Mucosa of gallbladder (tissue), 1 donor: ENCODE measurements around the gene SAMD8. TPM values are rescaled to one million over a fixed set of nuclear protein-coding genes. Genes with fewer than 3 reads are reported as not detected.
A peak's percentile ranks its signal among the peaks of the same experiment; 100 is the strongest.
"Not testable (repeated sequence)": the region's sequence is repeated elsewhere in the genome, so short reads cannot be mapped to it uniquely, and the experiment has no call there.

Experiments used
- DNase-seq: peaks from one replicate; pipeline ENCODE4 v3.0.0-alpha.2; 2020; ENCODE audit warnings: low spot score
- total RNA-seq: library from RNA; stranded (reverse); gene quantifications from one replicate; pipeline ENCODE4 v1.2.1, GENCODE V29; 2021
- donor health status: DM: no; HTN: no; CAD: no.

Gene SAMD8
- total RNA-seq, 1 donor from 2014 or later: 20.2 TPM

DNA sequence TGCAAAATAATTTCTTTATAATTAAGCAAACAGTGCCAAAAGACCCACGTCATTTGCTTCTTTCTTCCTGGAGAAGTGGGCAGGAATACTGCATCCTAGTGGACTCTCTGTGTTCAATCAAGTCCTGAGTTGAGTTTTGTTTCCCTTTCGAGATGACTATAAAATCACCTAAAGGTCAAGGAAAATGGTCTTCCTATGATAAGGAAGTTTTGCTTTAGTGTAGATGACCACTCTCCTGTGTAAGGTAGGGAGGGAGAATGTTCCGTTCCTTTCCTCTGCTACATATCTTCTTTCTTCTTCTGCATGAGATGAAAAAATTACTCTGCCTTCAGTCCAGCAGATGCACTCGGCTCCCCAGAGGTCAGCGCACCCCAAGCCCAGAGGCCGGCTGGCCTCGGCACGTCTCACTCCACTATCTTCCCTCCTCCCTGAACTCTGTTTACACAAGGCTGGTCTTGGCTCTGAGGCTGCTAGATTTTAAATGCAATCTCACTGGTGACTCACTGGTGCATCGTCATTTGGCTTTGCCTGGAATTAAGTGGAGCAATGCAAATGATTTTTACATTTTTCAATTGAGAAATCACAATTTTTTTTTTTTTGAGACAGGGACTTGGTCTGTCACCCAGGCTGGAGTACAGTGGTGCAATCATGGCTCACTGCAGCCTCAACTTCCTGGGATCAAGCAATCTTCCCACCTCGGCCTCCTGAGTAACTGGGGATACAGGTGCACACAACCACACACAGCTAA is 80.5 kb downstream of the SAMD8 start:
- peak; percentile 64 for DNase-seq

GRCh38 chr10:75194625-75195024 is 83.2 kb downstream of the SAMD8 start:
- DNase-seq: not testable (repeated sequence)

- DNase-seq: no peak
These were observed 83.7 kb downstream of the SAMD8 start for GRCh38 chr10:75195035-75195763.

- no peak for DNase-seq
These were observed 85.6 kb downstream of the SAMD8 start for GRCh38 chr10:75197066-75197465.

DNA sequence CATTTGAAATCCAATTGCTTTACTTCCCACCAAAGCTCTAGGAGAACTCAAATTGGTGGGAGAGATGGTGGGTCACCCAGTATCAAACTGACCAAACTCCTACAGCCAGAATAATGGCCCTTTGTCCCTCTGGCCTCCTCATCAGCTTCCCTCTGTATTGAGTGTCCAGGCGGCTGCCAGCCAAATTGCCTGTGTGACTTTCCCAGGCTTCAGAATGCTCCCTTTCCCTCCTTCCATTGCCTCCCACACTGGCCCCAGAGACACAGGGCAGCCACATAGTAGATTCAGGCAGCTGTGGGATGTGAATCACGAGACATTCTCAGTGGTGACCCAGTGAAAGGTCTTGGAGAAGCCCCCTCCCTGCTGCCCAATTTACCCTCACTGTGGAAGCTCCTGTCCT is 86.5 kb downstream of the SAMD8 start:
- DNase-seq: no peak

DNA sequence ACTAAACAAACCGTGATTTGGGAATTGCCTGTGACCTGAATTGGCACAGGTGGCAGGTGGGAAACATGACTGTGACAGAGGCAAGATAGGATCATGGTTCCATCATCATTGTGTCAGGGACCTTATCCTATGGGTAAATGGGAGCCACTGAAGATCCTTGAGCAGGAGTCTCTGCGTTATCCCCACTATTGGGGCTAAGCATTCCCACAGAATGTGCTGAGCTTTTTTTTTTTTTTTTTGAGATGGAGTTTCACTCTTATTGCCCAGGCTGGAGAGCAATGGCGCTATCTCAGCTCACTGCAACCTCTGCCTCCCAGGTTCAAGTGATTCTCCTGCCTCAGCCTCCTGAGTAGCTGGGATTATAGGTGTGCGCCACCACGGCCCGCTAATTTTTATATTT is 88.5 kb downstream of the SAMD8 start:
- DNase-seq: not testable (repeated sequence)

GRCh38 chr10:75201793-75202307 is 90.4 kb downstream of the SAMD8 start:
- peak; percentile 57 for DNase-seq

DNA sequence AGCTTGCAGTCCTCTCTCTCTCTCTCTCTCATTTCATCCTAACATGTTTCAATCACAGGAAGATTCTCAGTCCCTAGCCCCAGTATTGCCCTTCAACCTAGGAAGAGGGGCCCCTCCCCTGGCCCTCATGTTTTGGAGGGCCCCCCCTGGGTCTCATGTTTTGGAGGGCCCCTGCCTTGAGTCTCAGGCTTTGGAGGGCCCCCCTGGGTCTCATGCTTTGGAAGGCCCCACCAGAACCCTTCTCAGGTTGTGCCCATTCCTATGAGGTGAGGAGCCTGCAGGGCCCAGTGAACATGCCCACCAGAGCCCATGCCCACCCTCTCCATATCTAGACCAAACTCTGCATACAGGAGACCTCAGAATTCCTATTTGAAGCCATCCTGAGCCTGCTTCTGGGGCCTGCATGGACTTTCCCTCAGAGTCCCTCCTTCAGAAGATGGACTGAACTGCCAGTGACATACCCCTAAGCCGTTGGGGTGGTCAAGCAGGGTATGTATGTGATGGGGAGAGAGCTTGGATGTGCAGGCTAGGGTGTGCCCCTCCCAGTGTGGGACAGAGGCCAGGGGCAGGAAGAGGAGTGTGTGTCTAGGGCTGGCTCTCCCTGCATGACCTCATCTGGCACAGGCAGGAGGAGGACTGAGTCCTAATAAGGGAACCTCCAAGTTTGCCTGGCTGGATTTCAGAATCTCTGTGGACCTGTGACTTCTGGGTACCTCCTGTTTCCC is 91.0 kb downstream of the SAMD8 start:
- peak; percentile 44 for DNase-seq

DNA sequence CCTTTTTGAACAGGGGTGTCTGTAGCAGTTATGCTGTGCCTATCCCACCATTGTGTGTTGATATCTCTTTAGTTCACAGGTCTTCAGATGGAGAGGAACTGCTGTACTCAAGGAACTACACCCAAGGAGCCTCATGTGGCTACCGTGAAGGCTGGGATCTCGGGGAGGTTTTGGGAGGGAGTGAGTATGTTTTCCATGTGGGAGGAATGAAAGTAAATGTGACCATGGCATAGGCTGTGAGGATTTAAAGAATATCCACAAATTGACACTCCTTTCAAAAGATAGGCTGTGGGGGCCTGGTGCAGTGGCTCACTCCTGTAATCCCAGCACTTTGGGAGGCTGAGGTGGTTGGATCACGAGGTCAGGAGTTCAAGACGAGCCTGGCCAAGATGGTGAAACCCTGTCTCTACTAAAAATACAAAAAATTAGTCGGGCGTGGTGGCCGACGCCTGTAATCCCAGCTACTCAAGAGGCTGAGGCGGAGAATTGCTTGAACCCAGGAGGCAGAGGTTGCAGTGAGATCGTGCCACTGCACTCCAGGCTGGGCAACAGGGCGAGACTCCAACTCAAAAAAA is 91.7 kb downstream of the SAMD8 start:
- DNase-seq: not testable (repeated sequence)

- no peak for DNase-seq
These were observed 92.3 kb downstream of the SAMD8 start for GRCh38 chr10:75203724-75204123.

DNA sequence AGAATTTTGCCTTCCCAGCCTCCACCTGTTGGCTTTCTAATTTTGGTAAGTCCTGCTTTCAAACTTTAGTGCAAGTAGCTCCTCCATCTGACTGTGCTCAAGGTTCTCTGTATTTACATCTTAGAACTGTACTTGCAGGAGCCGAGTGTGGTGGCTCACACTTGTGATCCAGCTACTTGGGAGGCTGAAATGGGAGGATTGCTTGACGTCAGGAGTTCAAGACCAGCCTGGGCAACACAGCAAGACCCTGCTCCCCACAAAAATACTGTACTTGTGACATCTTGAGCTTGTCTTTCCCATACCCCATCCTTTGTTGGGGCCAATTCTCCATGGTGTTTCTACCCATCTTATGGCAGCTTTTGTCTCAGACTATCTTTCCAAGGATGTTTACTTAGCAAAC is 94.5 kb downstream of the SAMD8 start:
- no peak for DNase-seq

DNA sequence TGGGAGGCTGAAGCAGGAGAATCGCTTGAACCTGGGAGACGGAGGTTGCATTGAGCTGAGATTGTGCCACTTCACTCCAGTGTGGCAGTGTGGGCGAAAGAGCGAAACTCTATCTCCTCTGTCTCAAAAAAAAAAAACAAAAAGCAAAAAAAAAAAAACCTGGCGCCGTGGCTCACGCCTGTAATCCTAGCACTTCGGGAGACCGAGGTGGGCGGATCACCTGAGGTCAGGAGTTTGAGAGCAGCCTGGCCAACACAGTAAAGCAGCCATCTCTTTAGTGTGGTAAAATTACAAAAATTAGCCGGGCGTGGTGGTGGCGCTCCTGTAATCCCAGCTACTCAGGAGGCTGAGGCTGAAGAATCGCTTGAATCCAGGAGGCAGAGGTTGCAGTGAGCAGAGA is 95.2 kb downstream of the SAMD8 start:
- not testable (repeated sequence) for DNase-seq

DNA sequence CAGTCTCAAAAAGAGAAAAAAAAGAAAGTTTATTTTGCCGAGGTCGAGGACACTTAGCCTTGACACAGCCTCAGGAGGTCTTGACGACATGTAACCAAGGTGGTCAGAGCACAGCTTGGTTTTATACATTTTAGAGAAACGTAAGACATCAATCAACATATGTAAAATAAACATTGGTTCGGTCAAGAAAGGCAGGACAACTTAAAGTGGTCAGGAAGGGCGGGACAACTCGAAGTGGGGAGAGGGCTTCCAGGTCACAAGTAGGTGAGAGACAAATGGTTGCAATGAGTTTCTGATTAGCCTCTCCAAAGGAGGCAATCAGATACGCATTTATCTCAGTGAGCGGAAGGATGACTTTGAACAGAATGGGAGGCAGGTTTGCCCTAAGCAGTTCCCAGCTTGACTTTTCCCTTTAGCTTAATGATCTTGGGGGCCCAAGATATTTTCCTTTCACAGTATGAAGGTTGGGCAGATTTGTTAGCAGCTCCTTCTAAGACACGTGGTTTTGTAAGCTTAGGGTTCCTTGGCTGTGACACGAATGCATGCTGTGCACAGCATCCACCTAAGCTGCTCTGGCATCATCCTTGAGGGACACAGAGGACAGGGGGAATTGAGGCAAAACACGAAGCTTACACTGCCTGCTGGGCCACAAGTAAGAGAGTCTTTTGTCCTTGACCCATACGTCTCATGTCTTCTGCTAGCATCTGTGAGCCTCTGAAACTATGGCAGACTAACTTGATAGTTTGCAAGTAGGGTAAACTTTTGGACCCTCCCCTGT is 95.8 kb downstream of the SAMD8 start:
- no peak for DNase-seq

DNA sequence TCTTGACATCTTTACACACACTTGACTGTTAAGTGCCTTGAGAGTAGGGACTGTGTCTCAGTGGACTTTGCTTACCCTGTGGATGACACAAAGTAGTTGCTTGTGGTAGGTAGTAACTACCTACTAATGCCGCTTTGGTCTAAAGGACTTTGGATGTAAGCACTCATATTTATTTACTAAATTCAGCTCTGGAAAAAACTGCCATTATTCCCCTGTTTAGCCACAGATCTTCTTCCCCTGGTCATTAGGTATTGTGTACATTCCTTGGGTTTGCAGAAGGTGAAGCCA is 96.3 kb downstream of the SAMD8 start:
- no peak for DNase-seq

- DNase-seq: no peak
These were observed 96.7 kb downstream of the SAMD8 start for GRCh38 chr10:75208181-75208580.

DNA sequence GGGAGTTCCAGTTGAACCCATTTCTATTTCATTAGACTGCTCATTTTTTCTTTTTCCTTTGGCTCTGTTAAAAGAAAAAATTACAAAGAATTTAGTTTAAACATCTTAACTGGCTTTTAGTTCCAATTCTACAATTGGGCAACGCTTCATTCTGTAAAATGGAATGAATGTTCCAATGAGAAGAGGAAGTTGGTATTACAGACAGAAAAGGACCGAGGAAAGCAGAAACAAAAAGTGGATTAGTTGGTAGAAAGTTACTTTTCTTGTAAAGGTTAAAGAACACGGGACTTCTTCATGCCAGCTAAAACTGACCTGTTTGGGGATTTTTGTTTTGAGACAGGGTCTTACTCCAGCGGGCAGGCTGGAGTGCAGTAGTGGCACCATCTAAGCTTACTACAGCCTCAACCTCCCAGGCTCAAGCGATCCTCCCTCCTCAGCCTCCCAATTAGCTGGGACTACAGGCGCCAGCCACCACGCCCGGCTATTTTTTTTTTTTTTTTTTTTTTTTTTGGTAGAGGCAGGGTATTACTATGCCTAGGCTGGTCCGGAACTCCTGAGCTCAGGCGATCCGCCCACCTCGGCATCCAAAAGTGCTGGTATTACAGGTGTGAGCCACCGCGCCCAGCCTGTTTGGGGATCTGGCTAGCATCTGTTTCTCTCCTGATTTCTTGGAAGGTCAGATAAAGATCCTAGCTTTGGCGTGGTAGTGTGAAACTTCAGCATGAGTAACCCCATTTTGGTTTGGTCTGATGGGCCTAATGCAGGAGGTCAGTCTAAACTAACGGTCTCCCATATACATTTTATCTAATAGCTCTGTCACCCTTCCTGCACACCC is 97.8 kb downstream of the SAMD8 start:
- DNase-seq: no peak

DNA sequence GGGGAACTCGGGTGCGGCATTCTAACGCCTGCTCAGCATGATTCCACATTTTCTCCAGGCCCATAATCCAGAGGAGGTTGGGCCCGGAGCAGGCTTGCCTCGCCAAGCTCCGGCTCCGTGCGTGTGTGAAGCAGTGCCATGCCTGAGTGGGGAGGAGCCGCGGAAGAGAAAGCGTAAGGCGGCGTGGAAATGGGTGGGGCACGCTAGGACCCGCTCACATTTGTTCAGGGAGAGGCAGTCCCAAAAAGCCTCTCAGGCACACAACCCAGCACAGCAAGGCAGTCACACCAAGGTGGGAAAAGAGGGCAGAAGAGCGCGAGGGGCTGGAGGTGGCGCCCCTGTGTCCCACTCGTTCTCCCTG is 98.4 kb downstream of the SAMD8 start:
- DNase-seq: peak; percentile 74

DNA sequence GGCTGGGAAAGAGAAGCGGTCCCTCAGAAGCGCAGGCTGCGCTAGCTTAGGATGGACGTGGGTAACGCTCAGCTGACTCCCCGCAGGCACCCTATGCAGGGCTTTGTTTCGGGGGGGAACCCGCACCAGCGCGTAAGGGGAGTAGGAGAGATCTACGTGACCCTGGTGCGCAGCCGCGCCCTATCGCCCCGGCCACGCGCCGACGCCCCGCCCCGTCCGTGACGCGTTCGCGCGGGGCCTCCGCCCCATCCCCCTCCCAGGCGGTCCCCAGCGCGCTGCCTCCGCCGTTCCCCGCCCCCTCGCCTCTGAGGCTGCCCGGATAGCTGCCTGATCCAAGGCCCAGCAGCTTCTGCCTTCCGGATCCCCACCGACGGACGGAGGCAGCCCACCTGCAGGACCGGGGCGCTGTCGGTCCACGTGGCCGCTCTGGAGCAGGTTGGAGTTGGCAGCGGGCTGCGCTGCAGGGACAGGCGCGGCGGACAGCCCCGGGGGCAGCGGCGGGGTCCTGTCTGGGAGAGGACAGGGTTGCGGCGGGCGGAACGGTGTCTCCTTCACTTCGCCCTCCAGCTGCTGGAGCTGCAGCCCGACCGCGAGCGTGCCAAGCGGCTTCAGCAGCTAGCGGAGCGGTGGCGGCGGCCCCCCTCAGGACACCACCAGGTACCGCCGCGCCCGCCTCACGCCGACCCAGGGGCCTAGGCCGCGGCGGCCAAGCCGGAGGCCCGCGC is 99.0 kb downstream of the SAMD8 start, which contains the start of gene VDAC2:
Gene VDAC2 (plus strand): TSS at position 515 of the 725 bp plus-strand sequence. CDS start 363 bp downstream, outside the sequence.
- DNase-seq: peak; percentile 89

- DNase-seq: no peak
These were observed 99.7 kb downstream of the SAMD8 start for GRCh38 chr10:75211007-75211691.
